ENCODE measurements around the gene TNRC6A. TPM values are rescaled to one million over a fixed set of nuclear protein-coding genes. Genes with fewer than 3 reads are reported as not detected.
A peak's percentile ranks its signal among the peaks of the same experiment; 100 is the strongest.

Gene TNRC6A
- total and polyA plus RNA-seq, 2 of the 13 experiments (the other 11 are each of a cell fraction or from before 2014, with no cell fraction given), result 30.9 to 43.6 TPM

DNA sequence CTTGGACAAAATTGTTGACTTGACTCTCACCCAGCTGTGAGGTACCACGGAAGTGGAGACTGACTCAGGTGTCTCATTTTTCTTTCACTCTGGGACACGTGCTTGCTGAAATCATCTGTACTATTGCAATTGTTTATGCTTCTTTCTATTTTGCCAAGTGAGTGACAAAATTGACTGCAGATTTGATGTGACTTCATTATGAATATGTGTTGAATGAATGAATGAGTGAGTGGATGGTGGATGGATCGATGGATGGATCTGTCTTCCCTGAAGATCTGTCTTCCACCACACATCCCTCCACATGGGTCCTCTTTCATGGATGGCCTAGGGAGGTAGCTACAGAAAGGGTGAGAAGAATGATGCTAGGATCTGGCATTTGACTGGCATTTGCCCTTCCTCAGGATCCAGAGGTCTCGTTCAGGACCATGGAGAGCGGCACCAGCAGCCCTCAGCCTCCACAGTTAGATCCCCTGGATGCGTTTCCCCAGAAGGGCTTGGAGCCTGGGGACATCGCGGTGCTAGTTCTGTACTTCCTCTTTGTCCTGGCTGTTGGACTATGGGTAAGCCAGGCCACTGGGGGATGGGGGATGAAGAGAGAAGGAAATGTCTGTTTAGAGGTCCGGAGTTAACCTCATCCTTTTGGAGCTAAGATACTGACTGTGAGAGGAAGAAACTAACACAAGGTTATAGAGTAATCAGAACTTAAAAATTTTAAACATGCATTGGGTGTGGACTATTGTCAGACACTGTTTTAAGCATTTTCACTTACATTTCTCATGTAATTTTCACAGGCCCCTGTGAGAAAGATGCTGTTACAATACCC is 129.0 kb downstream of the TNRC6A start (continued):
- TF ChIP-seq, protein P1, sequence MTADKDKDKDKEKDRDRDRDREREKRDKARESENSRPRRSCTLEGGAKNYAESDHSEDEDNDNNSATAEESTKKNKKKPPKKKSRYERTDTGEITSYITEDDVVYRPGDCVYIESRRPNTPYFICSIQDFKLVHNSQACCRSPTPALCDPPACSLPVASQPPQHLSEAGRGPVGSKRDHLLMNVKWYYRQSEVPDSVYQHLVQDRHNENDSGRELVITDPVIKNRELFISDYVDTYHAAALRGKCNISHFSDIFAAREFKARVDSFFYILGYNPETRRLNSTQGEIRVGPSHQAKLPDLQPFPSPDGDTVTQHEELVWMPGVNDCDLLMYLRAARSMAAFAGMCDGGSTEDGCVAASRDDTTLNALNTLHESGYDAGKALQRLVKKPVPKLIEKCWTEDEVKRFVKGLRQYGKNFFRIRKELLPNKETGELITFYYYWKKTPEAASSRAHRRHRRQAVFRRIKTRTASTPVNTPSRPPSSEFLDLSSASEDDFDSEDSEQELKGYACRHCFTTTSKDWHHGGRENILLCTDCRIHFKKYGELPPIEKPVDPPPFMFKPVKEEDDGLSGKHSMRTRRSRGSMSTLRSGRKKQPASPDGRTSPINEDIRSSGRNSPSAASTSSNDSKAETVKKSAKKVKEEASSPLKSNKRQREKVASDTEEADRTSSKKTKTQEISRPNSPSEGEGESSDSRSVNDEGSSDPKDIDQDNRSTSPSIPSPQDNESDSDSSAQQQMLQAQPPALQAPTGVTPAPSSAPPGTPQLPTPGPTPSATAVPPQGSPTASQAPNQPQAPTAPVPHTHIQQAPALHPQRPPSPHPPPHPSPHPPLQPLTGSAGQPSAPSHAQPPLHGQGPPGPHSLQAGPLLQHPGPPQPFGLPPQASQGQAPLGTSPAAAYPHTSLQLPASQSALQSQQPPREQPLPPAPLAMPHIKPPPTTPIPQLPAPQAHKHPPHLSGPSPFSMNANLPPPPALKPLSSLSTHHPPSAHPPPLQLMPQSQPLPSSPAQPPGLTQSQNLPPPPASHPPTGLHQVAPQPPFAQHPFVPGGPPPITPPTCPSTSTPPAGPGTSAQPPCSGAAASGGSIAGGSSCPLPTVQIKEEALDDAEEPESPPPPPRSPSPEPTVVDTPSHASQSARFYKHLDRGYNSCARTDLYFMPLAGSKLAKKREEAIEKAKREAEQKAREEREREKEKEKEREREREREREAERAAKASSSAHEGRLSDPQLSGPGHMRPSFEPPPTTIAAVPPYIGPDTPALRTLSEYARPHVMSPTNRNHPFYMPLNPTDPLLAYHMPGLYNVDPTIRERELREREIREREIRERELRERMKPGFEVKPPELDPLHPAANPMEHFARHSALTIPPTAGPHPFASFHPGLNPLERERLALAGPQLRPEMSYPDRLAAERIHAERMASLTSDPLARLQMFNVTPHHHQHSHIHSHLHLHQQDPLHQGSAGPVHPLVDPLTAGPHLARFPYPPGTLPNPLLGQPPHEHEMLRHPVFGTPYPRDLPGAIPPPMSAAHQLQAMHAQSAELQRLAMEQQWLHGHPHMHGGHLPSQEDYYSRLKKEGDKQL (CRISPR knock-in tag; IDR thresholded peaks at IDR 0.05; ENCODE audit: low read depth), result 0 out of 2 replicates have a peak, but pooled peaks have one; percentile 60
- TF ChIP-seq RAD21 (CRISPR knock-in tag; IDR thresholded peaks at IDR 0.05) (peak; percentile 26; the same call in 1 of the 2 replicates), ZNF510 (CRISPR knock-in tag; IDR thresholded peaks at IDR 0.05; ENCODE audit: low read depth) (peak; percentile 88), HMGXB4 (CRISPR knock-in tag; IDR thresholded peaks at IDR 0.05; ENCODE audit: borderline replicate concordance in 1 of 2, low read depth in 1 of 2) (peak in 1 of 2 experiments; percentile 78; a peak in 2 of 4 replicates), XBP1 (CRISPR knock-in tag; IDR thresholded peaks at IDR 0.05) (no peak), CCDC6 (CRISPR knock-in tag; IDR thresholded peaks at IDR 0.05) (peak; percentile 94), TEAD3 (CRISPR knock-in tag; optimal IDR thresholded peaks at IDR 0.05; ENCODE audit: borderline replicate concordance) (peak; percentile 88), SYNCRIP (IDR thresholded peaks at IDR 0.05; ENCODE audit: insufficient read depth, low read depth, low read length) (no peak), ZNF589 (CRISPR knock-in tag; conservative IDR thresholded peaks at IDR 0.05) (peak; percentile 95), TFAP4 (IDR thresholded peaks at IDR 0.05; ENCODE audit: borderline replicate concordance, low read depth) (no peak; the same call in 1 of the 2 replicates), NFIB (CRISPR knock-in tag; IDR thresholded peaks at IDR 0.05; ENCODE audit: borderline replicate concordance) (no peak), PRMT3 (CRISPR knock-in tag; IDR thresholded peaks at IDR 0.05; ENCODE audit: borderline replicate concordance, low read depth) (peak; percentile 97), ONECUT2 (CRISPR knock-in tag; IDR thresholded peaks at IDR 0.05) (peak; percentile 62; the same call in 1 of the 2 replicates), NFYC (CRISPR knock-in tag; IDR thresholded peaks at IDR 0.05) (peak; percentile 56), PHF21A (CRISPR knock-in tag; IDR thresholded peaks at IDR 0.05) (no peak), HMG20B (CRISPR knock-in tag; conservative IDR thresholded peaks at IDR 0.05) (peak; percentile 72; the same call in 1 of the 2 replicates)
- TF ChIP-seq, protein P2, sequence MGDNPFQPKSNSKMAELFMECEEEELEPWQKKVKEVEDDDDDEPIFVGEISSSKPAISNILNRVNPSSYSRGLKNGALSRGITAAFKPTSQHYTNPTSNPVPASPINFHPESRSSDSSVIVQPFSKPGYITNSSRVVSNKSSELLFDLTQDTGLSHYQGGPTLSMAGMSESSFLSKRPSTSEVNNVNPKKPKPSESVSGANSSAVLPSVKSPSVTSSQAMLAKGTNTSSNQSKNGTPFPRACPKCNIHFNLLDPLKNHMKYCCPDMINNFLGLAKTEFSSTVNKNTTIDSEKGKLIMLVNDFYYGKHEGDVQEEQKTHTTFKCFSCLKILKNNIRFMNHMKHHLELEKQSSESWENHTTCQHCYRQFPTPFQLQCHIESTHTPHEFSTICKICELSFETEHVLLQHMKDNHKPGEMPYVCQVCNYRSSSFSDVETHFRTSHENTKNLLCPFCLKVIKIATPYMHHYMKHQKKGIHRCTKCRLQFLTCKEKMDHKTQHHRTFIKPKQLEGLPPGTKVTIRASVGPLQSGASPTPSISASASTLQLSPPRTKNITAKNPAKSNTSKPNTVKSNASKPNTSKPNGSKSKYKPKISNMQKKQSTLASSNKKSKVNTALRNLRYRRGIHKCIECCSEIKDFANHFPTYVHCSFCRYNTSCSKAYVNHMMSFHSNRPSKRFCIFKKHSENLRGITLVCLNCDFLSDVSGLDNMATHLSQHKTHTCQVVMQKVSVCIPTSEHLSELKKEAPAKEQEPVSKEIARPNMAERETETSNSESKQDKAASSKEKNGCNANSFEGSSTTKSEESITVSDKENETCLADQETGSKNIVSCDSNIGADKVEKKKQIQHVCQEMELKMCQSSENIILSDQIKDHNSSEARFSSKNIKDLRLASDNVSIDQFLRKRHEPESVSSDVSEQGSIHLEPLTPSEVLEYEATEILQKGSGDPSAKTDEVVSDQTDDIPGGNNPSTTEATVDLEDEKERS (CRISPR knock-in tag; IDR thresholded peaks at IDR 0.05), result peak; percentile 92; the same call in 1 of the 2 replicates
